ENCODE measurements around the gene CACNG4. TPM values are rescaled to one million over a fixed set of nuclear protein-coding genes. Genes with fewer than 3 reads are reported as not detected.

The CACNG4 gene
- total and polyA plus RNA-seq, 2 of the 4 experiments (the other 2 are of a cell fraction), result under 0.01 to 0.53 TPM

GRCh38 chr17:67071595-67071994 is 107.1 kb downstream of the CACNG4 start:
- no peak overlapping the region for H3K18ac ChIP-seq (ENCODE audit: low read depth, low read length)
- DNase-seq (no peak), ATAC-seq (ENCODE audit: low read depth) (no peak)
- H4K8ac ChIP-seq (ENCODE audit: low read depth in 2 of 2, low read length in 2 of 2), result no peak overlapping the region
- no peak overlapping the region for H3K56ac ChIP-seq (ENCODE audit: extremely low read depth, insufficient read depth, low read length)
- no peak overlapping the region for H2BK15ac ChIP-seq (ENCODE audit: low read depth, low read length)
- H3K27ac ChIP-seq (ENCODE audit: insufficient read depth, low read length), result no peak overlapping the region
- no peak overlapping the region for H4K91ac ChIP-seq (ENCODE audit: insufficient read depth, low read depth, low read length)
- no peaks in the 10 kb centered on the region; a peak in 1 of 4 replicates for H3K79me1 ChIP-seq (ENCODE audit: low read depth in 1 of 2, low read length in 2 of 2)
- ChIA-PET POLR2A (ENCODE audit: unreplicated experiment) (no interaction called here), CTCF (no interaction called here)
- H2AK5ac ChIP-seq (ENCODE audit: low read depth, low read length), result no peak overlapping the region
- in situ Hi-C loops (cut with MboI; ENCODE audit: low sequenced_read_pairs), result no loop called here
- H3K4me3 ChIP-seq (ENCODE audit: insufficient read depth, low read depth, low read length), result no peak overlapping the region
- H3K9me3 ChIP-seq (ENCODE audit: control insufficient read depth, insufficient read depth, low read length), result no peaks in the 10 kb centered on the region
- H3K4ac ChIP-seq (ENCODE audit: low read depth, low read length), result no peak overlapping the region
- H3K4me1 ChIP-seq (ENCODE audit: control insufficient read depth, insufficient read depth, low read length), result no peaks in the 10 kb centered on the region
- H2AFZ ChIP-seq (replicated peaks; ENCODE audit: low read length, poor library complexity), result no peak overlapping the region
- 0 out of 2 replicates have a peak, but pooled peaks cover 2% of the 10 kb centered on the region for H3K9me1 ChIP-seq (ENCODE audit: insufficient read depth, low read length)
- H3K36me3 ChIP-seq (ENCODE audit: control insufficient read depth, insufficient read depth, low read length), result peaks cover 7% of the 10 kb centered on the region
- H3K14ac ChIP-seq (replicated peaks; ENCODE audit: low read depth, low read length), result no peak overlapping the region
- no peak overlapping the region for H2BK120ac ChIP-seq (ENCODE audit: low read depth, low read length)
- no peak overlapping the region for H2BK5ac ChIP-seq (ENCODE audit: low read depth, low read length, poor library complexity, severe bottlenecking)
- TF ChIP-seq, protein P1, sequence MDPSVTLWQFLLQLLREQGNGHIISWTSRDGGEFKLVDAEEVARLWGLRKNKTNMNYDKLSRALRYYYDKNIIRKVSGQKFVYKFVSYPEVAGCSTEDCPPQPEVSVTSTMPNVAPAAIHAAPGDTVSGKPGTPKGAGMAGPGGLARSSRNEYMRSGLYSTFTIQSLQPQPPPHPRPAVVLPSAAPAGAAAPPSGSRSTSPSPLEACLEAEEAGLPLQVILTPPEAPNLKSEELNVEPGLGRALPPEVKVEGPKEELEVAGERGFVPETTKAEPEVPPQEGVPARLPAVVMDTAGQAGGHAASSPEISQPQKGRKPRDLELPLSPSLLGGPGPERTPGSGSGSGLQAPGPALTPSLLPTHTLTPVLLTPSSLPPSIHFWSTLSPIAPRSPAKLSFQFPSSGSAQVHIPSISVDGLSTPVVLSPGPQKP (IDR thresholded peaks at IDR 0.05; ENCODE audit: borderline replicate concordance, low read depth, low read length), result no peak
- TF ChIP-seq BHLHE40 (IDR thresholded peaks at IDR 0.05; ENCODE audit: low read depth, low read length) (no peak), CHD1 (IDR thresholded peaks at IDR 0.05; ENCODE audit: low read depth, low read length) (no peak), CEBPB (IDR thresholded peaks at IDR 0.05; ENCODE audit: low read depth, low read length) (no peak), POLR2A (IDR thresholded peaks at IDR 0.05; ENCODE audit: low read depth, low read length) (no peak), MAZ (IDR thresholded peaks at IDR 0.05; ENCODE audit: borderline replicate concordance, low read depth, low read length) (no peak), RFX5 (IDR thresholded peaks at IDR 0.05; ENCODE audit: low read depth, low read length) (no peak), RAD21 (IDR thresholded peaks at IDR 0.05; ENCODE audit: low read length) (no peak), RCOR1 (IDR thresholded peaks at IDR 0.05; ENCODE audit: insufficient replicate concordance, low read length) (no peak), SMC3 (IDR thresholded peaks at IDR 0.05; ENCODE audit: low read depth, low read length) (no peak), MXI1 (IDR thresholded peaks at IDR 0.05; ENCODE audit: borderline replicate concordance, low read depth, low read length) (no peak), NFE2L2 (IDR thresholded peaks at IDR 0.05; ENCODE audit: low read depth, low read length) (no peak)
- TF ChIP-seq, protein P2, sequence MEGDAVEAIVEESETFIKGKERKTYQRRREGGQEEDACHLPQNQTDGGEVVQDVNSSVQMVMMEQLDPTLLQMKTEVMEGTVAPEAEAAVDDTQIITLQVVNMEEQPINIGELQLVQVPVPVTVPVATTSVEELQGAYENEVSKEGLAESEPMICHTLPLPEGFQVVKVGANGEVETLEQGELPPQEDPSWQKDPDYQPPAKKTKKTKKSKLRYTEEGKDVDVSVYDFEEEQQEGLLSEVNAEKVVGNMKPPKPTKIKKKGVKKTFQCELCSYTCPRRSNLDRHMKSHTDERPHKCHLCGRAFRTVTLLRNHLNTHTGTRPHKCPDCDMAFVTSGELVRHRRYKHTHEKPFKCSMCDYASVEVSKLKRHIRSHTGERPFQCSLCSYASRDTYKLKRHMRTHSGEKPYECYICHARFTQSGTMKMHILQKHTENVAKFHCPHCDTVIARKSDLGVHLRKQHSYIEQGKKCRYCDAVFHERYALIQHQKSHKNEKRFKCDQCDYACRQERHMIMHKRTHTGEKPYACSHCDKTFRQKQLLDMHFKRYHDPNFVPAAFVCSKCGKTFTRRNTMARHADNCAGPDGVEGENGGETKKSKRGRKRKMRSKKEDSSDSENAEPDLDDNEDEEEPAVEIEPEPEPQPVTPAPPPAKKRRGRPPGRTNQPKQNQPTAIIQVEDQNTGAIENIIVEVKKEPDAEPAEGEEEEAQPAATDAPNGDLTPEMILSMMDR (conservative IDR thresholded peaks at IDR 0.05; ENCODE audit: low read depth, low read length), result no peak
- TF ChIP-seq, protein P3, sequence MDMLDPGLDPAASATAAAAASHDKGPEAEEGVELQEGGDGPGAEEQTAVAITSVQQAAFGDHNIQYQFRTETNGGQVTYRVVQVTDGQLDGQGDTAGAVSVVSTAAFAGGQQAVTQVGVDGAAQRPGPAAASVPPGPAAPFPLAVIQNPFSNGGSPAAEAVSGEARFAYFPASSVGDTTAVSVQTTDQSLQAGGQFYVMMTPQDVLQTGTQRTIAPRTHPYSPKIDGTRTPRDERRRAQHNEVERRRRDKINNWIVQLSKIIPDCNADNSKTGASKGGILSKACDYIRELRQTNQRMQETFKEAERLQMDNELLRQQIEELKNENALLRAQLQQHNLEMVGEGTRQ (IDR thresholded peaks at IDR 0.05; ENCODE audit: low read depth, low read length), result no peak
- no peaks in the 10 kb centered on the region for H3K27me3 ChIP-seq (ENCODE audit: control insufficient read depth, insufficient read depth, low read length)
- no peak overlapping the region for H3K23ac ChIP-seq (ENCODE audit: low read depth, low read length)
- H3K9ac ChIP-seq (ENCODE audit: low read depth, low read length), result no peak overlapping the region
- intact Hi-C loops (cut with micrococcal nuclease), result no loop called here
- H2AK9ac ChIP-seq (replicated peaks; ENCODE audit: low read depth, low read length, poor library complexity), result no peak overlapping the region
- no peak overlapping the region for H2BK20ac ChIP-seq (ENCODE audit: low read depth, low read length)
- dilution Hi-C loops (cut with HindIII; ENCODE audit: low sequenced_read_pairs, unreplicated experiment), result no loop called here
- H3K4me2 ChIP-seq (ENCODE audit: low read depth, low read length), result no peak overlapping the region
- no TSS peak for BruUV-seq (replicated peaks)
- H4K5ac ChIP-seq (ENCODE audit: low read depth, low read length), result no peak overlapping the region
- no peaks in the 10 kb centered on the region for H4K20me1 ChIP-seq (ENCODE audit: insufficient read depth, low read length)

All from IMR-90 (cell line).